Measurements from ENCODE around the gene ARHGAP10.

The ARHGAP10 gene

GRCh38 chr4:147732518-147733235 is 789 bp downstream of the ARHGAP10 start:
- no peak for DNase-seq (ENCODE audit: low read depth)

- DNase-seq (ENCODE audit: low read depth) = no peak
Observed at GRCh38 chr4:147733716-147734344, 1.9 kb downstream of the ARHGAP10 start.

- no peak for DNase-seq (ENCODE audit: low read depth)
Observed at GRCh38 chr4:147734496-147734895, 2.6 kb downstream of the ARHGAP10 start.

GRCh38 chr4:147735413-147736301 is 3.8 kb downstream of the ARHGAP10 start:
- no peak for DNase-seq (ENCODE audit: low read depth)

GRCh38 chr4:147736458-147736857 is 4.6 kb downstream of the ARHGAP10 start:
- no peak for DNase-seq (ENCODE audit: low read depth)

GRCh38 chr4:147737623-147738022 is 5.7 kb downstream of the ARHGAP10 start:
- no peak for DNase-seq (ENCODE audit: low read depth)

- DNase-seq (ENCODE audit: low read depth) = no peak
Observed at GRCh38 chr4:147739239-147739823, 7.4 kb downstream of the ARHGAP10 start.

GRCh38 chr4:147740176-147740575 is 8.3 kb downstream of the ARHGAP10 start:
- no peak for DNase-seq (ENCODE audit: low read depth)

GRCh38 chr4:147741190-147741788 is 9.4 kb downstream of the ARHGAP10 start:
- DNase-seq (ENCODE audit: low read depth) = no peak

- DNase-seq (ENCODE audit: low read depth) = no peak
Observed at GRCh38 chr4:147747787-147748454, 16.0 kb downstream of the ARHGAP10 start.

GRCh38 chr4:147749811-147750321 is 18.0 kb downstream of the ARHGAP10 start:
- no peak for DNase-seq (ENCODE audit: low read depth)

GRCh38 chr4:147753047-147753446 is 21.2 kb downstream of the ARHGAP10 start:
- DNase-seq (ENCODE audit: low read depth) = no peak

- no peak for DNase-seq (ENCODE audit: low read depth)
Observed at GRCh38 chr4:147754037-147754445, 22.2 kb downstream of the ARHGAP10 start.

GRCh38 chr4:147755561-147756295 is 23.8 kb downstream of the ARHGAP10 start:
- DNase-seq (ENCODE audit: low read depth) = no peak

- DNase-seq (ENCODE audit: low read depth) = no peak
Observed at GRCh38 chr4:147756417-147756816, 24.5 kb downstream of the ARHGAP10 start.

- DNase-seq (ENCODE audit: low read depth) = no peak
Observed at GRCh38 chr4:147760176-147760575, 28.3 kb downstream of the ARHGAP10 start.

GRCh38 chr4:147760695-147761094 is 28.8 kb downstream of the ARHGAP10 start:
- DNase-seq (ENCODE audit: low read depth) = no peak

- DNase-seq (ENCODE audit: low read depth) = no peak
Observed at GRCh38 chr4:147761218-147761883, 29.5 kb downstream of the ARHGAP10 start.

GRCh38 chr4:147764337-147764736 is 32.4 kb downstream of the ARHGAP10 start:
- no peak for DNase-seq (ENCODE audit: low read depth)

GRCh38 chr4:147765121-147765529 is 33.2 kb downstream of the ARHGAP10 start:
- DNase-seq (ENCODE audit: low read depth) = no peak
